GOT3 (cell line): ENCODE data around the gene SP5.
"Not testable (repeated sequence)": the region's sequence is repeated elsewhere in the genome, so short reads cannot be mapped to it uniquely, and the experiment has no call there.

Experiments
- DNase-seq: peaks from one replicate; lab custom pipeline; 2025; ENCODE audit warnings: mixed read lengths; lab: John Stamatoyannopoulos, UW

SP5 gene

GRCh38 chr2:170739048-170739447 is 23.9 kb downstream of the SP5 start:
- no peak for DNase-seq

GRCh38 chr2:170739507-170740046 is 24.4 kb downstream of the SP5 start:
- no peak for DNase-seq

DNA sequence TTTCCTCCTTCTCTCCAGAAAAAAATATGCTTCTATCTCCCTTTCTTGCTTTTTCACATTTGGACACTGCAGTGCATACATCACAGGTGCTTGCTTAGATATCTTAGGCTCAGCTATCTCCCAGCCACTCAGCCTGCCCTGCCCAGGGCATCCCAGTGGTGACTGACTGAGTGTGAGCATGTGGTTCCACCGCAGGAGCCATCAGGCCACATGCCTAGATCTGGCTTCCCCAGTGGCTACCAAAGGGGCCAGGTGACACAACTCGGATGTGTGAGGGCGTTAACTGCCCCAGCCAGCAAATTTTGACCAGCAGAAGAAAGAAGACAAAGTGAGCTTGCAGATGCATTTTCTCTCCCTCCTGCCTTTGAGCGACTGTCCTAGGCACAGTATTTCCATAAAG is 25.5 kb downstream of the SP5 start:
- DNase-seq: no peak

DNA sequence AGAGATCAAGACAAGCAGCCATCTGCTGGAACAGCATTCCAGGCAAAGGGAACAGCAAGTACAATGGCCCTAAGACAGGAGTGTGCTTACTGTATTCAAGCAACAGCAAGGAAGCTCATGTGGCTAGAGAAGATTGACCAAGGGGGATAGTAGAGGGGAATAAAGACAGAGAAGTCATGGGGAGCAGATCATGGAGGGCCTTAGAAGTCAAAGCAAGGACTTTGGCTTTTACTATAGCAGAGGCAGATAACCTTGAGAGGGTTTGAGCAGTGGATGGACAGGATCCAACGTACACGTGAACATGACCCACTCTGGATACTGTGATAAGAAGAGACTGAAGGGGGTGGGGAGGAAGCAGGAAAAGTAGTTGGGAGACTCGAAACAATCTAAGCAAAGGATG is 26.9 kb downstream of the SP5 start:
- DNase-seq: no peak

DNA sequence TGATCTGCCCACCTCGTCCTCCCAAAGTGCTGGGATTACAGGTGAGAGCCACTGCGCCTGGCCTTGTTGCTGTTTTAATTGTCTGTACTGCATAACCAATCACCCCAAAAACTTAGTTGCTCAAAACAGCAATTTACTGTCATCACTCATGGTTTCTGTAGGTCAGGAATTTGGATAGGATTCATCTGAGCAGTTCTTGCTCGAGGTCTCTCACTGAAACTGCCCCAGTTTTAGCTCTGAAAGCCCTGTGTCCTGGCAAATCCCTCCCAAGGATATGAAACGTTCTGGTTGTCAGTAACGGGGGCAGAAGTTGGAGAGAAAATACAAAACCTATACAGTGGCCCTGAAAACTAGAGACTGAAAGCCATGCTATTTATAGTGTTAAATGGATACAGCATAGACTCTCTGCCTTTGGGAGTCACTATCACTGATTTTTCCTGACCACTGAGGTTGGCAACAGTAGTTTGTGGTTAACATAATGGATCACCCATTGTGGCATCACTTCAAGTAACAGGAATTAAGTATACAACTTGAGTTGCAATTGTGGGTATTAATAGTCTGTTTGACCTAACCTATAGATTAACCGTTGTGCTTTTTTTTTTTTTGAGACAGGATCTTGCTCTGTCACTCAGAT is 27.9 kb downstream of the SP5 start:
- no peak for DNase-seq

GRCh38 chr2:170743530-170744239 is 28.5 kb downstream of the SP5 start:
- DNase-seq: no peak

- no peak for DNase-seq
These were observed 29.3 kb downstream of the SP5 start for GRCh38 chr2:170744248-170745002.

GRCh38 chr2:170745305-170745704 is 30.2 kb downstream of the SP5 start:
- DNase-seq: no peak

DNA sequence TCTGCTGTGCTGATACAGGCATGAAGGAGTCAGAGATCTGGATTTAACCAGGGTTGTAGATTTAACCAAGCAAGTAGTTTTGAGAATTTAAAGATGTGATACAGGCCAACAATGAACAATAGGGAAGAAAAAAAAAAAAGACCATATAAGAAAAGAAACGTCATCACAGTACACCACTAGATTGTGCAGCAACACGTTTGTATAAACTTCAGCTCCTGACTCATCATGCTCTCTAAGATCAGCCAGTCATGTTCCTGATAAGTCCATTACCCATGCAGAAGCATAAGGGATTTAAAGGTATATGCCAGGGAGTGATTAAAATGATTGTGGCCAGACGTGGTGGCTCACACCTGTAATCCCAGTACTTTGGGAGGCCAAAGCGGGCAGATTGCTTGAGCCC is 32.8 kb downstream of the SP5 start:
- no peak for DNase-seq

DNA sequence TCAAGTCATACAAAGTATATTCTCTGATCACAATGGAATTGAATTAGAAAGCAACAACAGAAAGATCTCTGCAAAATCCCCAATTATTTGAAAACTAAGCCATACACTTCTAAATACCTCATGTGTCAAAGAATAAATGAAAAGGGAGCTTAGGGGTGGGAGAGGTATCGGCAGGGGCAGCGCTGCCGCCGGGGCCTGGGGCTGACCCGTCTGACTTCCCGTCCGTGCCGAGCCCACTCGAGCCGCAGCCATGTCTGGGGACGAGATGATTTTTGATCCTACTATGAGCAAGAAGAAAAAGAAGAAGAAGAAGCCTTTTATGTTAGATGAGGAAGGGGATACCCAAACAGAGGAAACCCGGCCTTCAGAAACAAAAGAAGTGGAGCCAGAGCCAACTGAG is 36.4 kb downstream of the SP5 start:
- DNase-seq: not testable (repeated sequence)

DNA sequence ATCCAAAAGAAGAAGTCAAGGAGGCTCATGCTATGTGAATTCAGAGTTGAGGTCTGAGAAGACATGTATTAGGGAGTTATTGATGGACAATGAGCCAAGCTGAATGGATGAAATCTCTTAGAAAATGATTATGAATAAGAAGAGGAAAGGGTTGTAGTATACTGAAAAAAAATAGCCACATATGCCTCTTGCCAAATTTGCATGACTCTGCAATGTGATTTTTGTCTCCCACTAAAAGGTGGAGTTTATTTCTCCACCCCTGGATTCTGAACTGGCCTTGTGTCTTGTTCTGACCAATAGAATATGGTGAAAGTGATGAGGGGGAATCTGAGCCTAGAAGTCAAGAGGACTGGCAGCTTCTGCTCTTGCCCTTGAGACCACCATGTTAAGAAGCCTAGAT is 46.4 kb downstream of the SP5 start:
- no peak for DNase-seq

GRCh38 chr2:170762760-170763159 is 47.6 kb downstream of the SP5 start:
- no peak for DNase-seq

DNA sequence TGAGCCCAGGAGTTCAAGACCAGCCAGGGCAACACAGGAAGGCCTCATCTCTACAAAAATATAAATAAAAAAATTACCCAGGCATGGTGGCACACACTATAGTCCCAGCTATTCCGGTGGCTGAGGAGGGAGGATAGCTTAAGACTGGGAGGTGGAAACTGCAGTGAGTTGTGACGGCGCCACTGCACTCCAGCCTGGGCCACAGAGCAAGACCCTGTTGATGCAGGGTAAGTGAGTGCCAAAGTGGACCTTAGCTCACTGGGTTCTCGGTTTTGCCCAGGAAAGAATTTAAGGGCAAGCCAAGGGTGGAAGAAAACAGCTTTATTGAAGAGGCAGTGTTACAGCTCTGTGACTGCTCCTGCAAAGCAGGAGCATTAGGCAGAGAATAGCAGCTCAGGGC is 48.1 kb downstream of the SP5 start:
- no peak for DNase-seq

DNA sequence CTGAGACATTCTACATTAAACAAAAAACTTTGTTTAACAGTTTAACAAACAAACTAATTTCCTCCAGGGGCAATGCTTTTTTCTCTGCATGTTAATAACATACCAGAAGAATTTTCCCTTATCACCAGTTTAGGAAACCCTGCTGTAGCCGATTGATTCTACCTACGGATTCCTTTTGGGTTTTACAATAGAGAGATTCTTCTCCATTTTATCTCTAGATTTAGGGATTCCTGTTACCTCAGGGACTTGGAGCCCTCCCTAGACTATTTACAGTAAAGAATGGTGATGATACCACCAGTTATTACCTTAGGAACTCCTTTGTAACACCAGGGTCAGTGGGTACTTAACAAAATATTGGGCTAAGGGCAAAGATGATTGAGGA is 49.7 kb downstream of the SP5 start:
- no peak for DNase-seq

DNA sequence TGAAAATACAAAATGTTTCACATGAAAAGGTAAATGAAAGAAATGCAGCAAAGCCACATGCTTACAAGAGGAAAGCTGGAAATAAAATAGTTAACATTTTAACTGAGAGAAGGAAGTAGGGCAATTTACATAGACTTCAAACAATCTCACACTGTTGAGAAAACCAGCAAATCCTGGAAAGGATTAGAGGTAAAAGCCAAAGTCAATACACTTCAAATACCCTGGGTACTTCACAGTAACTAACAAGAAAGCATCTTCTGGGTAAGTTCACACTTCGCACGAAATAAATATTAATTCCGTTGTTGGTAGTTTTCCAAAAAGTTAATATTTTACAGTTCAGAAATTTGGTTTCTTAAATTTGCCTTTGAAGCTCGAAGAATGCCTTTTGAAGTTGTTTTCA is 51.6 kb downstream of the SP5 start:
- DNase-seq: no peak
